ENCODE measurements around the gene RND1. TPM values are rescaled to one million over a fixed set of nuclear protein-coding genes. Genes with fewer than 3 reads are reported as not detected.
"Not testable (repeated sequence)": the region's sequence is repeated elsewhere in the genome, so short reads cannot be mapped to it uniquely, and the experiment has no call there.

The RND1 gene
- total and polyA plus RNA-seq, 2 experiments from 2014 or later, result 9.3 to 10.4 TPM

- not testable (repeated sequence) for H2AFZ ChIP-seq; H4K20me1 ChIP-seq (replicated peaks; ENCODE audit: insufficient read depth); H3K4me3 ChIP-seq; H3K4me1 ChIP-seq (ENCODE audit: insufficient read depth); H3K27me3 ChIP-seq (ENCODE audit: insufficient read depth); DNase-seq (ENCODE audit: low spot score); H3K9me2 ChIP-seq (ENCODE audit: insufficient read depth); H3K4me3 Mint-ChIP-seq; H3K4me2 ChIP-seq; H3K27ac Mint-ChIP-seq; H3F3A ChIP-seq (replicated peaks; ENCODE audit: low read depth); H3K9me3 Mint-ChIP-seq; H3K27ac ChIP-seq (ENCODE audit: low read depth); ATAC-seq; H3K36me3 ChIP-seq (ENCODE audit: insufficient read depth)
- Mint-ChIP-seq H3K36me3 (ENCODE audit: low read depth) (peaks cover 23% of the 10 kb centered on the region; the same call in 2 of the 3 replicates), H3K27me3 (ENCODE audit: insufficient read depth, low read depth, poor library complexity) (peaks cover 10% of the 10 kb centered on the region), H3K4me1 (peaks cover 16% of the 10 kb centered on the region)
- H3K79me2 ChIP-seq (replicated peaks; ENCODE audit: insufficient read depth), result peaks cover 19% of the 10 kb centered on the region
These were observed 10.7 kb downstream of the RND1 start for GRCh38 chr12:48854932-48855331.

GRCh38 chr12:48854488-48854887 is 11.2 kb downstream of the RND1 start:
- H3K27ac Mint-ChIP-seq, result no peak overlapping the region
- no peaks in the 10 kb centered on the region for H3K27me3 ChIP-seq (ENCODE audit: insufficient read depth)
- no peaks in the 10 kb centered on the region for H3K9me3 Mint-ChIP-seq
- peaks cover 23% of the 10 kb centered on the region for H3K79me2 ChIP-seq (replicated peaks; ENCODE audit: insufficient read depth)
- H3F3A ChIP-seq (replicated peaks; ENCODE audit: low read depth), result no peaks in the 10 kb centered on the region
- peaks cover 24% of the 10 kb centered on the region; the same call in 2 of the 3 replicates for H3K36me3 Mint-ChIP-seq (ENCODE audit: low read depth)
- H3K27ac ChIP-seq (ENCODE audit: low read depth), result no peak overlapping the region
- H3K27me3 Mint-ChIP-seq (ENCODE audit: insufficient read depth, low read depth, poor library complexity), result peaks cover 10% of the 10 kb centered on the region
- H4K20me1 ChIP-seq (replicated peaks; ENCODE audit: insufficient read depth), result 0 out of 2 replicates have a peak, but pooled peaks cover 6% of the 10 kb centered on the region
- H3K4me3 Mint-ChIP-seq, result no peak overlapping the region
- ATAC-seq (no peak), DNase-seq (ENCODE audit: low spot score) (no peak)
- H2AFZ ChIP-seq, result no peak overlapping the region
- no peak for TF ChIP-seq POLR2AphosphoS5 (IDR thresholded peaks at IDR 0.05; ENCODE audit: low read depth)
- TF ChIP-seq CTCF (conservative IDR thresholded peaks at IDR 0.05; ENCODE audit: low read depth in 2 of 2), result no peak
- no peak for TF ChIP-seq CREB1 (CRISPR knock-in tag; IDR thresholded peaks at IDR 0.05; ENCODE audit: low read depth)
- TF ChIP-seq ZNF462 (CRISPR knock-in tag; IDR thresholded peaks at IDR 0.05), result no peak
- no peak for TF ChIP-seq EZH2phosphoT487 (IDR thresholded peaks at IDR 0.05; ENCODE audit: unreplicated experiment)
- no peak for TF ChIP-seq JUNB (IDR thresholded peaks at IDR 0.05; ENCODE audit: unreplicated experiment)
- TF ChIP-seq ZNF331 (CRISPR knock-in tag; IDR thresholded peaks at IDR 0.05; ENCODE audit: low read depth), result no peak
- peaks cover 16% of the 10 kb centered on the region for H3K4me1 Mint-ChIP-seq
- H3K4me1 ChIP-seq (ENCODE audit: insufficient read depth), result peaks cover 9% of the 10 kb centered on the region; the same call in 1 of the 2 replicates
- H3K4me3 ChIP-seq, result no peak overlapping the region
- no peak overlapping the region for H3K4me2 ChIP-seq
- H3K36me3 ChIP-seq (ENCODE audit: insufficient read depth), result no peaks in the 10 kb centered on the region
- H3K9me2 ChIP-seq (ENCODE audit: insufficient read depth), result no peaks in the 10 kb centered on the region
